HG03097 (cell line): ENCODE data around the gene CHRM4.
A peak's percentile ranks its signal among the peaks of the same experiment; 100 is the strongest.

Source experiments
- ATAC-seq: cut with Tn5 transposase; IDR thresholded peaks from one replicate; pipeline ENCODE4 v1.9.1; 2021; ENCODE audit not compliant: unreplicated experiment, low FRiP score

The CHRM4 gene

DNA sequence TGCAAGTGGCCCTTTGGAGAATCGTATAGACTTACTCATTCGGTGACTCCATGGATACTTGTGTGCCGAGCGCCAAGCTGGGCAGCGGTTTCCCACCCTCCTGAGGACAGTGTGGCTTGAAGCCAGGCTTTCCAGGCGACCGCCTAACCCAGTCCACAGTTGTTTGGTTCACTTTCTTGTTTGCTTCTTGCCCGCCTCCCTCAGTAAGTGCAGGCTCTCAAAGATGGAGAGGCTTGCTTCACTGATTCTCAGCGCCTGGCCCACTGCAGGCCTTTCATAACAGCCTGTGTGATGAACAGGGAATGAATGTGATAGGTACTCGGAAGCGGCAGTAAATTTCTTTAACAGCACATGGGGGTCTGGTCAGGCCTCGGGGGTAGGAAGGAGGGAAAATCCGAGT is 21.3 kb downstream of the CHRM4 start:
- no peak for ATAC-seq

DNA sequence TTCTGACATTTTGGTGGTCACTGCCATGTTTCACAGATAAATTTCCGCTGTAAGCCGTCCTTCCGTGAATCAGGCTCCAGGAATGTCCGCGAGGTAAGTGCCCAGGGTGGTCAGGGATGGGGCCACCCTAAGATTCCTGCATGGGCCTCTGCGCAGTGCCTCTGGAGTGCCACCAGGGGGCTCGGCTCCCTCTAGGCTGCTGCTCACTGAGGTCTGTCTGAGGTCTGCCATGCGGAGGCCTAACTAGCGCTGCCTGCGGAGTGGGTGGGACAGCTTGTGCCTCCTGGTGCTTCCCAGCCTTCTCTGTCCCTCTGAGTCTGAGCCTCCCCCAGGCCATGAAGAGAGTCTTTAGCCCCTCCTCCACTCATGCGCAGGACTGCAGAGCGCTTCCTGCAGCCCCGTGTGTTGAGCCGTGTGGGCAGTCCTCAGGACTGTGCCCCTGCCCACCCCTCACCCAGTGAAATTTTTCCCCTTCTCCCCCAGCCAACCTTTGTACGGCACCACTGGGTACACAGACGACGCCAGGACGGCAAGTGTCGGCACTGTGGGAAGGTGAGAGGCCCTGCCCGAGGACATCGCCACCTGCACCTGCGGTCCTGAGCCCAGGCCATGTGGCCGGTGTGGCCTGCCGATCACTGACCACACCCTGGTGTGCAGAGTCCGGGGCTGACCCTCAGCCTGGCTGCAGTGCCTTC is 22.0 kb downstream of the CHRM4 start:
- no peak for ATAC-seq

- no peak for ATAC-seq
Observed at GRCh38 chr11:46367916-46368267, 23.7 kb downstream of the CHRM4 start.

- no peak for ATAC-seq
Observed at GRCh38 chr11:46367244-46367915, 24.2 kb downstream of the CHRM4 start.

GRCh38 chr11:46366661-46367161 is 24.9 kb downstream of the CHRM4 start:
- no peak for ATAC-seq

- ATAC-seq: no peak
Observed at GRCh38 chr11:46366260-46366659, 25.3 kb downstream of the CHRM4 start.

DNA sequence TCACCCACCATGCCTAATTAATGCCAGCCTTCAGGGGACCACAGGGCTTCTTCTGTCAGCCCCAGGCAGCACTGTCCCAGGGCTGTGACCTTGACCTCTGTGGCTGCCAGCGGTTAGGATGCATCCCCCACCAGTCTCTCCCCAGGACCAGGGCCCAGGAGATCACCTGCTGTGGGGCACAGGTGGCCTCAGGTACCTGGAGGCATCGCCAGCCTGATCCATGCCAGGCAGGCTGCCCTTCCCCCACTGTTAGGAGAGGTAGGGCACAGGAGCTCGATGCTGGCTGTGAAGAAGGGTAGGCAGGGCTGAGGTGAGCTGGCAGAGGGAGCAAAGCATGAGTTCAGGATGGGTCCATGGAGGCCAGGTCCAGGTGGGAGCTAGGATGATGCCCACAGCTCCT is 26.8 kb downstream of the CHRM4 start:
- no peak for ATAC-seq

GRCh38 chr11:46364056-46364455 is 27.5 kb downstream of the CHRM4 start:
- no peak for ATAC-seq

DNA sequence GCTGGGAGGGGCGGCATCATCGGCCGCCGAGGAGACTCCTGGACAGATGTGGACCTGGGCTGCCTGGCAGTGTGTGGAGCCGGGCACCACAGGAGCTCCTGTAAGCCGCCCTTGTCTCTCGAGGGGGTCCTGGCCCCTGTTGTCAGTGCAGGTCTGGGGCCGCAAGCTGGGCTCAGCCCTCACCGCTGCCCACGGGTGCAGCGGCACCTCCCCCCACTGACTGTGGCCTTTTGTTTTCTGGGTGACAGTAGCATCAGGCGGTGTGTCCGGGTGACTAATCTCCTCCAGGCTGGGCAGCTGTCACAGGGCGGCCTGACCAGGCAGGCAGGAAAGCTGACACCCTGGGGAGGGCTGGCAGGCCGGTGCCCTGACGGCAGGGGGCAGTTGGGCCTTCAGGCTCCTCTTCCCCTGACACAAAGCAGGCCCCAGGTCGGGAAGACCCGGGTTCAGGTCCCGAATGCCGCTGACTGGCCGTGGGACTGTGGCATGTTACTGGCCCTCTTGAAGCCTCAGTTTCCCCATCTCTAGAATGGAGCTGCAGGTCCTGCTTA is 28.0 kb downstream of the CHRM4 start:
- no peak for ATAC-seq

DNA sequence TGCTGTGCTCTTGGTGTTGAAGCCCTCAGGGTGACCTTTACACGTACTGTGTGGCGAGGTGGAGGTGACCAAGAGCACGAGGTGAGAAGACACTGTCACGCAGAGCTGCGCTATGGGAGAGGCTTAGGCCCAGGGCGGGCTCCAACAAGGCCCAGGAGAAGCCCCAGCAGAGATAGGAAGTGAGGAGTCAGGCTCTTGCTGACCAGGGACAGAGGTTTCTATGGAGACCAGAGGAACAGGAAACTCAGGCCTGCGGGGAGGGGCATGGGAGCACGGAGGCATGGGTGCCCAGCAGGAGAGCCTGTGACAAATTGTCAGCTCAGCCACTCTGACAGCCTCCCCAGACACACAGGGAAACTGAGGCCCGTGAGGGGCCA is 28.6 kb downstream of the CHRM4 start:
- no peak for ATAC-seq

DNA sequence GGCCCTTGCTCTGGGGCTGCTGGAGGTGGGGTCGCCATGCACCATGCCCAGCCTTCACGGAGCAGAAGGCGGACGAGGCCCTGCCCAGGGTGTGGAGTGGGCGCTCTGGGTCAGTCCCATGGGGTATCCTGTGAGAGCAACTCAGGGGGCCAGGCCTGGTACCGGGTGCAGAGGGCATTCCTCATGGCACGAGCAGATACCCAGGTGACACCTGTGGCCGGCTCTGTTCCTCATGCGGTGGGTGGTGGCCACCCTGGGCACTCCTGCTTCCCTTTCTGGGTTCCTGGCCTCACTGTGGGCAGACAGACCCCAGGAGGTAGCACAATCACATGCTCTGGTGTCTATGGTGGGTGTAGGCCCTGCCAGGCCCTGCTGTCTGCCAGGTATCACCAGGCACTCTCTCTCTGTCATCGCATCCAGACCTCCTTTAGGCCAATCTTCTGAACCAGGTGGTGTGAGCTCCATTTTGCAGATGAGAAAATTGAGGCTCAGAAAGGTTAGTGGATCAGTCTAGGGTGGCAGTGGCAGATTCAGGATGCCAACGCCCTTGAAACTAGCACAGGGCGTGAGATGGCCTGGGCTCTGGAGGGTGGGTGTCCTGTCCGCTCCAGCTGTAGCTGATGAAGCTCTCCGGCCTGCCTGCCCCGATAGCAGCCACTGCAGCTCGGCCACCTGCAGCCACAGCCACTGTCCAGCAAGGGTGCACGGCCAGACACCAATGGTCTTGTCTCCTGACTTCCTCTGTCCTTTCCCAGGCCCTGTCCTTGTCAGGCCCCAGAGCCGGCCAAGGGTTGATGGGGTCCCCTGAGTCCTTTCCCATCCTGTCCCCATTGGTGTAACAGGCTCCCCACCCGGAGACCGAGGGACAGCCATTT is 29.2 kb downstream of the CHRM4 start:
- ATAC-seq: no peak

DNA sequence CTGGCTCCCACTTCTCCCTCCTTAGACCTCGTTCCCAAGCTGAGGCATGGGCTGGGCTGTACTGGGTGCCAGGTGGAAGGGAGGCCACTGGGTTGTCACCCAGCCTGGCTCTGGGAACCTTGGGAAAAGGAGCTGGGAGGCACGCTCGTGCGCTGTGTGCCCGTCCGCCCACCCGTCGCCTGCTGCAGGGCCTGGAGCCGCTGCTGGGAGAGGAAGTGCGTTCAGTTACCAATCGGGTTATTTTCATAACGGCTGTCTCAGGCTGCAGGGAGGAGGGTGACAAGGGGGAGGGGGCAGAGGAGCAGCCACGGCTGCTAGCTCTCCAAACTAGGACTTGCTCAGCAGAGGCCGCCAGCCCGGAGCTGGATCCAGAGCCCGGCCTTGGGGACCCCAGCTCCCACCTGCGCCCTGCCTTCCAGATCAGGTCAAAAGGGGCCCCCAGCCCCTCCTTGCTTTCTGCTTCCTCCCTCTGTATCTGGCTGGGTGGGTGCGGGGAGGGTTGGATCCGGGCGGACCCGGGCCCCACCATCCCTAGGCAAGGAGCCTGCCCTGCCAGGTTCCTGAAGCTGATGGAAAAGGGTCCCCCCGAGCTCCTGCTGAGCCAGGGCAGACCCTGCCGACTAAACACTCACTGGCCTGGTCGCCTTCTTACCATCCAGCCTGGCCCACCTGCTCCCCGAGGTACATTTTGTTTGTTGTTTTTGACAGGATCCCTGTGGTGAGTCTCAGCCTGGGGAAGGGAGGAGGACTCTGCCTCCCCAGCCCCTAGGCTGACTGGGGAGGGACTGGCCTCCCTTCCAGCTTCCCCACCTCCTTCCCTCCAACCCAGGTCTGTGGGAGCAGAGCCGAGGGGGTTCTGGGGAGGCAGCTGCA is 30.1 kb downstream of the CHRM4 start:
- peak; percentile 70 for ATAC-seq

DNA sequence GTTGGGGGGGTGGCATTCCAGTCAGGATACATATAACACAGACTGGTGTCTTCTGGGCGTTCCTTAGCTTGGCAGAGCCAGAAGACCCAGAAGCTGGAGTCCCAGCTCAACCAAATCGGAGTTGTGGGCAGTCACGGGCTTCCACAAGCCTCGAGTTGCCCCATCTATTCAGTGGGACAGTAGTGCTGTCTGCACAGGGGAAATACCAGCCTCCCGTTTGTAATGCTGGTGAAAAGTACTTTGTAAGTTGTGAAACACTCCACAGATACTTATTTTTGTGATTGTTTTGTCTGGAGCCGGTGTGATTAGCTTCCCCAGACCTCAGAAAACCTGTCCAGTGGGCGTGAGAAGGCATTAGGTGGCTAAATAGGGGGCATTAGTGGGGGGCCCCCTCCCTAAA is 30.7 kb downstream of the CHRM4 start:
- no peak for ATAC-seq

GRCh38 chr11:46359953-46360352 is 31.6 kb downstream of the CHRM4 start:
- ATAC-seq: no peak

DNA sequence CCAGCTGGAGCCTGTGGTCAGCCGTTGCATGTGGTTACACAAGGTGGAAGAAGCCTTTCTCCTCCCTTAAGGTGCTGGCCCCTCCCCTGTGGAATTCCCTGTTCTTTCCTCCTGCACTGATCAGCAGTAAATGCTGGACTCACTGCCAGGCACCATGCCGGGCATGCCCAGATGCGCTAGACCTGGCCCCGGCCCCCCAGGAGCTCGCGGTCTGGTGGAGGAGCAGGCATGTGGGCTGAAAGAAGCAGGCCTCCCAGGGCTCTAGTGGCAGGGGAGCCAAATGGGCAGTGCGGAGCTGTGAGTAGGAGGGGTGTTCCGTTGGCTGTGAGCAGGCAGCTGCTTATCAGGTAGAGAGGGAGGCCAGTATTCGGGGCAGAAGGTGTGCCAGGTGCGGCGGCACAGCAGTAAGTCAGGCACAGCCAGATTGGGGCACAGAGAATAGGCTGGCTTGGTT is 34.1 kb downstream of the CHRM4 start:
- ATAC-seq: no peak

GRCh38 chr11:46356924-46357482 is 34.6 kb downstream of the CHRM4 start:
- no peak for ATAC-seq

DNA sequence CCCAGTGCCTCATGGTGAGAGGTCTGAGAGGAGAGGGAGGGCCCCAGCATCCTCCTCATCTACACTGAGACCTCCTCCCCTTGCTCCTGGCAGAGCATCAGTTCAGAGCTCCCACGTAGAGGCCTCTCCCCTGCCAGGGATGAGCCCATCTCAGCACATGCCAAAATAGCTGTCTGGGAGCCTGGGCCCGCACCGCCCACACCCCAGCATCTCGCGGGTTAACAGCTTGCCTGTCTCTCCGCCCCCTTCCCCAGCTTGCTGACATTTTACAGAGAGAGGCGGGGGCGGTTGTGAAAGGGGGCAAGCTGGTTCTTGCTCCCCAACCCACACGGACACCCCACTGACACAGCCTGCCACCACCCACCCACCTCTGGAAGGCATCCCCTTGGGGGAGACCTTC is 37.9 kb downstream of the CHRM4 start:
- ATAC-seq: no peak

GRCh38 chr11:46352063-46352841 is 39.3 kb downstream of the CHRM4 start:
- no peak for ATAC-seq

GRCh38 chr11:46351606-46352005 is 40.0 kb downstream of the CHRM4 start:
- no peak for ATAC-seq
